Loucy (cell line): ENCODE data around the gene SLC17A7.

Source experiments
- EZH2phosphoT487 ChIP-seq: fragments of 200-600 bp; IDR thresholded peaks from 2 replicates; pipeline ENCODE4 v1.6.1; 2018; ENCODE audit warnings: antibody characterized with exemption, mild to moderate bottlenecking, moderate library complexity, borderline replicate concordance
- TF ChIP-seq, protein P1 (sequence below): fragments of 200-600 bp; sonication (generic); conservative IDR thresholded peaks from 2 replicates; pipeline ENCODE4 v1.5.1; 2014; ENCODE audit warnings: mild to moderate bottlenecking, antibody characterized with exemption, low read length

- TF ChIP-seq, protein P1, sequence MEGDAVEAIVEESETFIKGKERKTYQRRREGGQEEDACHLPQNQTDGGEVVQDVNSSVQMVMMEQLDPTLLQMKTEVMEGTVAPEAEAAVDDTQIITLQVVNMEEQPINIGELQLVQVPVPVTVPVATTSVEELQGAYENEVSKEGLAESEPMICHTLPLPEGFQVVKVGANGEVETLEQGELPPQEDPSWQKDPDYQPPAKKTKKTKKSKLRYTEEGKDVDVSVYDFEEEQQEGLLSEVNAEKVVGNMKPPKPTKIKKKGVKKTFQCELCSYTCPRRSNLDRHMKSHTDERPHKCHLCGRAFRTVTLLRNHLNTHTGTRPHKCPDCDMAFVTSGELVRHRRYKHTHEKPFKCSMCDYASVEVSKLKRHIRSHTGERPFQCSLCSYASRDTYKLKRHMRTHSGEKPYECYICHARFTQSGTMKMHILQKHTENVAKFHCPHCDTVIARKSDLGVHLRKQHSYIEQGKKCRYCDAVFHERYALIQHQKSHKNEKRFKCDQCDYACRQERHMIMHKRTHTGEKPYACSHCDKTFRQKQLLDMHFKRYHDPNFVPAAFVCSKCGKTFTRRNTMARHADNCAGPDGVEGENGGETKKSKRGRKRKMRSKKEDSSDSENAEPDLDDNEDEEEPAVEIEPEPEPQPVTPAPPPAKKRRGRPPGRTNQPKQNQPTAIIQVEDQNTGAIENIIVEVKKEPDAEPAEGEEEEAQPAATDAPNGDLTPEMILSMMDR: no peak
- no peak for TF ChIP-seq EZH2phosphoT487
Measured at GRCh38 chr19:49462492-49462891, 21.2 kb upstream of the SLC17A7 start.
